HEK293T (cell line): ENCODE results near the gene CCZ1.
A peak's percentile ranks its signal among the peaks of the same experiment; 100 is the strongest.
"Not testable (repeated sequence)": the region's sequence is repeated elsewhere in the genome, so short reads cannot be mapped to it uniquely, and the experiment has no call there.

Experiments
- CTCF ChIA-PET: fragments of 350-600 bp; formaldehyde crosslinking; extraction: SDS; loops from one replicate; lab custom pipeline; 2021; ENCODE audit warnings: antibody characterized with exemption, inconsistent platforms; lab: Yijun Ruan, JAX
- POLR2A ChIA-PET: fragments of 350-600 bp; formaldehyde crosslinking; extraction: SDS; loops from one replicate; lab custom pipeline; 2020; ENCODE audit warnings: antibody characterized with exemption, inconsistent platforms; lab: Yijun Ruan, JAX
- DNase-seq: peaks from one replicate; pipeline ENCODE4 v3.0.0; 2012; ENCODE audit warnings: mixed read lengths; ENCODE audit errors: extremely low spot score

Gene CCZ1

DNA sequence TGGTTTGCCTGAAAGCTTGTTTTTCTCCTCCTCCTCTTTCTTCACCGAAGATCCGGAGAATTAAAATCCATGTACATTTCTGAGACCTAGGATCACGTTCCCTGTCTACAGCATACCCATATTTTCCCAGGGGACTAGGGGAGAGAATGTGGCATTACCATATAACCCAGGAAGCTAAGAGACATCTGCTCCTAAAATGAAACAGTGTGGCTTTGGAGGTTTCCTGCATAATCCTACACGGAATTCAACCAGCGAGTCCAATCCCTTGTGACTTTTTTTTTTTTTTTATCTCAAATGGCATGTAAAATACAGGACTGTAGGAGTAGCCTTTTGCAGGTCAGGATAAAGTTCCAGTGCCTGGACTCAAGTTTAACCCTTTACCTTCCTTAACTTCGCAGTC is 10.3 kb downstream of the CCZ1 start:
- POLR2A ChIA-PET, CTCF ChIA-PET, DNase-seq: not testable (repeated sequence)

- DNase-seq, CTCF ChIA-PET, POLR2A ChIA-PET: not testable (repeated sequence)
Observed at GRCh38 chr7:5916529-5916928, 18.0 kb downstream of the CCZ1 start.

DNA sequence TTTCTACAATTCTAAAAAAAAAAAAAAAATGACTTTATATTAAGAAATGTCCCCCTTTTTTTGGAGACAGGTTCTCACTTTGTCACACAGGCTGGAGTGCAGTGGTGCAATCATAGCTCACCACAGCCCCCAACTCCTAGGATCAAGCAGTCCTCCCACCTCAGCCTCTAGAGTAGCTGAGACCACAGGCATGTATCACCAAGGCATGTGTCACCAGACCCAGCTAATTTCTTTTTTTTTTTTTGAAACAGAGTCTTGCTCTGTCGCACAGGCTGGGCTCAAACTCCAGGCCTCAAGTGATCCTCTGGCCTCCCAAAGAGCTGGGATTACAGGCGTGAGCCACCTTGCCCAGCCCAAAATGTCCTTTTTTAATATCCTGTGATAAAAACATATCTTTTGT is 25.6 kb downstream of the CCZ1 start:
- DNase-seq, POLR2A ChIA-PET, CTCF ChIA-PET: not testable (repeated sequence)

DNA sequence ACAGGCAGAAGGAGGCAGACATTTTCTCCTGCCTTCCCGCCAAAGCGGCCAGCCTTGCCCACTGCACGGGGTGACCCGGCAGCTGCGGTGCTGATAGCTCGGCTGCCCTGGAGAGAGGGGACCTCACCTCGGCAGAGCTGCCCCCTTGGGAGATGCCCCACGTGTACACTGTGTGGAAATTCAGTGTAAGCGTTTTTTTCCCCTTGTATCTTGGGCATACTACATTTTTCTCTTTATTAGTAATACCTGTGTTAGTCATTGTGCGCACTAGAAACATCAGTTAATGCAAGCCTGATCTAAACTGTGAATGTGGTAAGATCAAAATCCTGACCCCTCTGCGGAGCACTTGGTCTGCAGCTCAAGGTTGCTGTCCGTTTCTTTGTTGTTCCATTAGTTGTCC is 26.1 kb downstream of the CCZ1 start:
- CTCF ChIA-PET, POLR2A ChIA-PET, DNase-seq: not testable (repeated sequence)

- POLR2A ChIA-PET, CTCF ChIA-PET, DNase-seq: not testable (repeated sequence)
Observed at GRCh38 chr7:5926263-5926870, 27.8 kb downstream of the CCZ1 start.

GRCh38 chr7:5930290-5930689 is 31.8 kb downstream of the CCZ1 start:
- POLR2A ChIA-PET, CTCF ChIA-PET, DNase-seq: not testable (repeated sequence)

DNA sequence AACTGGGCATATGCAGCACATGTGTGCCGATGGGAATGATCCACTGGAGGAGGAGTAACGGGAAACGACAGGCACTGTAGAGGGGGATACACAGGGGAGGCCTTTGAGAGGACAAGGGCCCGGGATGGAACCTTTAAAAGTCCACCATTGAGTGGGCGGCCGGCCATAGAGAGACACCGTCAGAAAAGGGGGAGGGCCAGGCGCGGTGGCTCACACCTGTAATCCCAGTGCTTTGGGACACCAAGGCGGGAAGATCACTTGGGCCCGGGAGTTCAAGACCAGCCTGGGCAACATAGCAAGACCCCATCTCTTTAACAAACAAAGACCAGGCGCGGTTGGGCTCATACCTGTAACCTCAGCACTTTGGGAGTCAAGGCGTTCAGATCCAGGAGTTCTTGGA is 32.7 kb downstream of the CCZ1 start:
- CTCF ChIA-PET, POLR2A ChIA-PET: not testable (repeated sequence)
- DNase-seq, result peak; percentile 3

GRCh38 chr7:5931905-5932644 is 33.5 kb downstream of the CCZ1 start:
- DNase-seq, CTCF ChIA-PET, POLR2A ChIA-PET: not testable (repeated sequence)

DNA sequence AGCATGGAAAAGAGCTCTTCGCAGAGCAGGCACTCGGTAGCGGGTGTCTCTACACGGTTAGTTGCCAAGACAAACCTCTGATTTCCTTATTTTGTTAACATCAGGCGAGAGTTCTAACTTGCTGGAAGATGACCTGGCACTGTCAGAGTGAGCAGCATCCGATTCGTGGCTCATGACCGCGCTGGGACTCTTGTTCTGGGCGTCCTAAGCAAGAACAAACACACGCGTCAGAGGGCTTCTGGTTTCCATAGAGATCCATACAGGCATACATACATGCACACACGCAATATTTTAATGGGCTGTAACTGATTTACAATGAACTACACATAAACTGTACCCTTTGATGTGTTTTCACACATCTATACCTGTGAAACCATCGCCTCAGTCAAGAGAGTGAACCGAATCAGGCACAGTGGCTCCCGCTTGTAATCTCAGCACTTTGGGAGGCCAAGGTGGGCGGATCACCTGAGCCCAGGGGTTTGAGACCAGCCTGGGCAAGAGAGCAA is 36.5 kb downstream of the CCZ1 start:
- DNase-seq, CTCF ChIA-PET, POLR2A ChIA-PET: not testable (repeated sequence)

GRCh38 chr7:5963205-5963604 is 64.7 kb downstream of the CCZ1 start:
- CTCF ChIA-PET, DNase-seq, POLR2A ChIA-PET: not testable (repeated sequence)

GRCh38 chr7:5963810-5964209 is 65.3 kb downstream of the CCZ1 start:
- POLR2A ChIA-PET, DNase-seq, CTCF ChIA-PET: not testable (repeated sequence)

GRCh38 chr7:5970347-5970911 is 71.9 kb downstream of the CCZ1 start, which contains the start of gene RSPH10B:
Gene RSPH10B (minus strand): TSS chr7:5970689. CDS start chr7:5967116, 3,573 bp downstream.
- DNase-seq, POLR2A ChIA-PET, CTCF ChIA-PET: not testable (repeated sequence)

DNA sequence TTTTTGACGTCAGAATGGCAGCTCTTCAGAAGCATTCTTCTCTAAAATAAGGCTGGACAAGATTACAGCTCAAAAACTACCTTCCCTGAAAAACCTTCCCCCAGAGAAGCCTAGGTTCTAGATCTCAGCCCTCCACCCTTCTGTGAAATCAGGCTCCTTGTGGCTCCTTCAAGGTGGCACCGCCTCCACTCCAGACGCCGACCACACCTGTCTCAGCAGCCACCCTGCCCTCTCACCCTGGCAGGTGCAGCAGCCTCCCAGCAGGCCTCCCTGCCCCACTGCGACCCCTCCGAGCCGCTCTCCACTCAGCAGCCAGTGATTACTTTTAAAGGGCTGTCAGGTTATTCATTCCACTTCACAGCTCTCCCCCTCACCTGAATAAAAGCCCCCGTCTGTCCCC is 75.0 kb downstream of the CCZ1 start:
- CTCF ChIA-PET, POLR2A ChIA-PET, DNase-seq: not testable (repeated sequence)
